ENCODE results near the gene TSEN54.

Gene TSEN54

DNA sequence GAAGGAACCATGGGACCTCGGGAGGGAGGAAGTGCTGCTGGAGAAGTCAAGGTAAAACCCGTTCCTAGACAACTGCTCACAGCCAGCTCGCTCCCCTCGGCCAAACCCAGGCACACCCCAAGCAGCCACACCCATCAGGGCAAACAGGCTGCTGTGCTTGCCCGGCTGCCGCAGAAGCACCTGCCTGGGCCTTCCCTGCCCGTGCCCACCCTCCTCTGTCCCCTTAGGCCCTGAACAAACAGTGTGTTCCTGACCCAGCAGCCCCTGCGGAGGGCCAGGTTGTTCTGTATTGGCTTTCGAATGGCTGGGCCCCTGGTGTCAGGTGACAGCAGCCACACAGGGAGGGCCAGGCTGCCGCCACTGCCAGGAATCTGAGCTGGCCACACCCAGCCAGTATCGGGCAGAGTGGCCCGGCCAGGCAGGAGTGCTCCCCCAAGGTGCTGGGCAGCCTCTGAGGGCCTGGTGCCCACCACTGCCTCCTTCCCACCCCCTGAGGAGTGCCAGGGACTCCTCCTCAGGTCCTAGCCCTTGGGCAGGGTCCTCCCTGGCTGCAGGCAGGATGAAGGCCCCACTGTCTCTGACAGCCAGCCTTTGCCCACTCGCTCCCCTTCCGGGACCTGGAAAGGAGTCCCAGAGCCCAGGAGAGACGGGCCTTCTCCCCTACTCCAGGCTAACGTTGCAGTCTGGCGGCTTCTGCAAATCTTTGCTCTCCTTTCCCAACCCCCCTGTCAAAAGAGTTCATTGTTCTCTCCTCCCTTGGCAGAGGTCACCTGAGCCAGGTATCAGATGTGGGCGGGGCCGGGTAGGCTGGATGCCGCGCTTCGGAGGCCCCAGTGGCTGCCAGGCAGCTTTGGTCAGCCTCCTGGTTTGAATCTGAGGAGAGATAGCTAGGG is 33.2 kb downstream of the TSEN54 start:
- DNase-seq: no peak

DNA sequence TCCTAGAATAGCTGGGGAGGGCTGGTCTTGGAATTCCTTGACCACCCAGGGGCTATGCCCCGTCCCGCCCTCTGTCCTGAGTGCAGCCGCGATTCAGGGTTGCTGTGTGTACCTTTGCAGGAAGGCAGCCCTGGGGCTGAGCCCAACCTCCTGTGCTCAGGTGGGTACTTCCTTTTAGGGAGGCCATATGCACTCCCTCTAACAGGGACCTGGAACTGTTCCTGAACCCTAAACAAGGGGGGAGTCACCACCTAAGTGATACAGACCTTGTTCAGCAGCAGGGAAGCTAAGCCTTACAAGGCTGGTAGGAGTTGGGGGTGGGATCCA is 33.8 kb downstream of the TSEN54 start:
- no peak for DNase-seq

DNA sequence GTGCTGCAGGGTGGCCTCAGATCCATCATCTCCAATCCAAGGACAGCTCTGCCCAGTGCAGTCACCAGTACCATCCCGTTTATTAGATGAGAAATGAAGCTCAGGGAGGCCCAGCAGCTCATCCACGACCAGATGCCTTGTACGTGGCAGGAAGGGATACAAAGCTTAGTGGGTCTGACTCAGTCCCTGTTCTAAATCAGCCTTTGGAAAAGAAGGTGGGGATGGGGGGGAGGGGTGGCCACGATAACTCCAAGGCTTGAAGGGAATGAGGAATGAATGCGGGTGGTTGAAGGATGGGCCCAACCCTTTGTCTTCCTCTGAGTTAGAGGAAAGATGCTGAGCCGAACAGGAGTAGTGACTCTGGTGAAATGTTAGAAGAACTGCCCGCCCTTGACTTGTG is 34.9 kb downstream of the TSEN54 start:
- DNase-seq: peak; percentile 22

DNA sequence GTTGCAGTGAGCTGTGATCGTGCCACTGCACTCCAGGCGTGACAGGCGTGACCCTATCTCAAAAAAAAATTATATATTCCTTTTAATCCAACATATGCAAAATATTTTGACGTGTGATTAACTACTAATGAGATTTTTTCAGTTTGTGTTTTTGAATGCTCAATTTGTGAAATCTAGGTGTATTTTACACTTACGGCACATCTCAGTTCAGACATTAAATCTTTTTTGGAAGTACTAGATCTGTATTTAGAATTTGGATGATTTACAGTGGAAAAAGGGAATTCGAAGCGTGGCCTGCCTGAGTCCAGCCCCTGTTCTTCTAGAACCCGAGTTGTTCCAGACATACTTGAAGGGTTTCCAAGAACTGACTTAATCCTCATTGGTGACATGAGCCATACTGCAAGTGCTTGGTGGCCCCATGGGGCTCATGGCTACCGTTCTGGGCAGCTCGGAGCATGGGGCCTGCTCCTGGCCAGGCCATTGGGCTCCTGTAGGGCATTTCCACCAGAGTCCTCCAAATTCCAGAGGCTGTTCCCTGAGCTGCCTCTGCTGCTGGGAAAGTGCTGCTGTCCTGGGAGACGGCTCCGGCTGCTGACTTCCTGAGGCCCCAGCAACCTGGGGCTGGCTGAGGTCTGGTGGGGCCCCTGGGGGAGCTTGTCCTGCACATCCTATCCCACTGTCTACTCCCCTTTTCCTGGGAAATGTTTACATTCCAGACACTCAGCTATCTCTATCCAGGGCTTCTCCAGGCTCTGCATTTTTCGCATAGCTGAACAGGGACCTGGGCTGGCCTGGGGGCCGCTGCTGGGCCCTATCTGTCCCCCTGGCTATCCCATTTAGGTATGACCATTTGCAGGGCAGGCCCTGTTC is 36.3 kb downstream of the TSEN54 start:
- DNase-seq: peak; percentile 62

DNA sequence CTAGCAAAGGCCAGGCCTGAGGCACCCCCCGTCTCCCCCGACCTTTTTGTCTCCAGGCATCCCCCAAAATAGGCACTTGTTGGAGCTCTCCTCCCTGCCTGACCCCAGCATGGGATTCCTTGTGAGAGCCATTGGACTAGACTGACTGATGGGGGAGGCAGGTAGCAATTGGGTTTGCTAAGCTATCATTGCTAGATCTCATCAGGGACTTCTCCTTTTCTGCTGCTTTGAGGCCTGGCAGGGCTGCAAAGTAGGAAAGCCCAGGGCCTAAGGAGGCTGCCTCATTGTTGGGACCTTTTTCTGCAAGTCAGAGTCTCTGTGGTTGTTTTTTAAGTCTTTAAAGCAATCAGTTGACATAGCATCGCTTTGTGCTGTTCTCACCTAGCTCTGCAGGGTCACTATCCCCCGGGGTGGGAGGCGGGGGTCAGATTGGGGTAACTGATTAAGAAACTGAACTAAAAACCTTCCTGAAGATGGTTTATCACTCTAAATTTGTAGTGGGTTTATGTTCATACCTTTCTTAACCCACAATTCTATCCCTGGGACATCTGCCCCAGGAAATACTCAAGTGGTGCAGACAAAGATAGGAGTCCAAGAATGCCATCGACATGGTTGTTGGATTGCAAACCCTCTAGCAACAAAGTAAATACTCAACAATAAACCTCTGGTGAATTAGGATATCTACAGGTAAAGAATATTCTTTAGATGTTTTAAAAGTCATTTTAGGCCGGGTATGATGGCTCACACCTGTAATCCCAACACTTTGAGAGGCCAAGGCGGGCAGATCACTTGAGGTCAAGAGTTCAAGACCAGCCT is 37.2 kb downstream of the TSEN54 start:
- no peak for DNase-seq

DNA sequence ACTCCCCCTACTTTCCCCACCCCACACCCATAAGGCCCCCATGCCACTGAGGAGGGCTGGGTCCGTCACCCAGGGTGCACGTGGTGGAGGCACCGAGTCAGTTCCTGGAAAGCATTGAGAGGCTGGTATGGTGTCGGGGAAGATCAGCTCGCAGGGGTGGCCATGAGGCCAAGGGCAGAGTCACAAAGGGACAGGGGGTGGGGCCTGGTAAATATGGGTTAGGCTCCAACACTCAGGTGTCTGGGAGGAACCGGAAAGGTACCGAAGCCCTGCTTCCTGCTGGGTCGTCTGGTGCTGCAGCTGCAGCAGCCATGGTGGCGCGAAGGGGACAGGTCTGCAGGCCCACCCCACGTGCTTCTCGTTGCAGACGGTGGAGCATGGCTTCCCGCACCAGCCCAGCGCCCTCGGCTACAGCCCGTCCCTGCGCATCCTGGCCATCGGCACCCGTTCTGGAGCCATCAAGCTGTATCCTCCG is 39.4 kb downstream of the TSEN54 start:
- no peak for DNase-seq

DNA sequence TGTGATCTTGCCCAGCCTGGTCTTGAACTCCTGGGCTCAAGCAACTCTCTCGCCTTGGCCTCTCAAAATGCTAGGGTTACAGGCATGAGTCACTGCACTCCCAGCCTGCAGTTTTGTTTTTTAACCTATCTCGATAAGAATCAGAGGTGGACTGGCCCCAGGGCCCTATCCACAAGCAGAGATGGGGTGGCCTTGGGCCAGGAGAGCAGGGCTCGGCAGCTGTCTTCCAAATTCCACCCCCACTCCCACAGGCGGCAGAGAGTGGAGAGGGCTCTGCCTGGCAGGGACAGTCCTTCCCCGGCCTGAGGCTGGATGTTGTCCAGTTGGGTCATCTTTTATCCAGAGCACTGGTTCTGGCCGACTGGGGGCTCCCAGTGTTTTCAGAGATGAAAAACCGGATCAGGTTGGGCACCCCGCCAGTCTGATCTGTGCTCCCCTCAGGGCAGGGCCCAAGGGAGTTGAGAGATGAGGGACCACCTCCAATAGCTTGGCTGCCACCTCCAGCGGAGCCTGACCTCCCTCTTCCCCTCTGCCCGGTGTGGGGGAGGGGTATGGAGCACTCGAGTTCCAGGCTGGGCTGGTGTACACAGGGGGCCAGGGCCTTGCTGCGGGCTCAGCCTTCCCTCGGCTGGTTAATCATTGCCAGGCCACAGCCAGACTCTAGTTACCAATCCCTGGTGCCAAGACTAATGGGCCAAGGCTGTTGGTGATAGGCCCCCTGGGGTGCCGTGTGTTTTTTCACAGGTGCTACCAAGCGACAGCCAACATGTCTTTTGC is 40.9 kb downstream of the TSEN54 start:
- DNase-seq: peak; percentile 20

DNA sequence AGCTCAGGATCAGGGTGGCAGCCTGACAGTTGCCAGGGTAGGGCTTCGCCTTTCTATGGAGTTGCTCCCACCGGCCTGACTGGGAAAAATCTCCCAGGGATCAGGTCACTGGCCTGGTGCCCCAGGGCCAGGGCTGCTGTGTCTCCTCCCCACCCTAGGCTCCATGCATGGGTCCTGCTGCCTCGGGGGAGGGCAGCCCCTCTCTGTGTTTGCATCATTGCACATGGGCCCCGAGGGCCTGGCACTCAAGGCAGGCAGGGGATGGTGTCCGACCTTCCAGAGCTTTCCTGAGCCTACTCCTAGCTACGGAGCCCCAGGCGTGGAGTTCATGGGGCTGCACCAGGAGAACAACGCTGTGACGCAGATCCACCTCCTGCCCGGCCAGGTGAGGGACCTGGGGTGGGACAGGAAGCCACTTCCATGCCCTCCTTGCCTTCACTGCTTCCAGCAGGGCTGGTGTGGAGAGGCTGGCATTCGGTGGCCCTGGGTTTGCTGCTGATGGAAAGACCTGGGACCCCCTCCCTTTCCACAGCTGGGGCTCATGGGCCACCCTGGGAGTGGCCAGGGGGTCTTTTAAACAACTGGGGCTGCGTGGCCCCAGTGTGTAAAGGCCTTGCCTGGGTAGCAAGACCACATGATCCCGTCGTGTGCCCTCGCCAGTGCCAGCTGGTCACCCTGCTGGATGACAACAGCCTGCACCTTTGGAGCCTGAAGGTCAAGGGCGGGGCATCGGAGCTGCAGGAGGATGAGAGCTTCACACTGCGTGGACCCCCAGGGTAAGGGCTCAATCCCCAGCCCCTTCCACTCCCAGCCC is 41.7 kb downstream of the TSEN54 start:
- no peak for DNase-seq

DNA sequence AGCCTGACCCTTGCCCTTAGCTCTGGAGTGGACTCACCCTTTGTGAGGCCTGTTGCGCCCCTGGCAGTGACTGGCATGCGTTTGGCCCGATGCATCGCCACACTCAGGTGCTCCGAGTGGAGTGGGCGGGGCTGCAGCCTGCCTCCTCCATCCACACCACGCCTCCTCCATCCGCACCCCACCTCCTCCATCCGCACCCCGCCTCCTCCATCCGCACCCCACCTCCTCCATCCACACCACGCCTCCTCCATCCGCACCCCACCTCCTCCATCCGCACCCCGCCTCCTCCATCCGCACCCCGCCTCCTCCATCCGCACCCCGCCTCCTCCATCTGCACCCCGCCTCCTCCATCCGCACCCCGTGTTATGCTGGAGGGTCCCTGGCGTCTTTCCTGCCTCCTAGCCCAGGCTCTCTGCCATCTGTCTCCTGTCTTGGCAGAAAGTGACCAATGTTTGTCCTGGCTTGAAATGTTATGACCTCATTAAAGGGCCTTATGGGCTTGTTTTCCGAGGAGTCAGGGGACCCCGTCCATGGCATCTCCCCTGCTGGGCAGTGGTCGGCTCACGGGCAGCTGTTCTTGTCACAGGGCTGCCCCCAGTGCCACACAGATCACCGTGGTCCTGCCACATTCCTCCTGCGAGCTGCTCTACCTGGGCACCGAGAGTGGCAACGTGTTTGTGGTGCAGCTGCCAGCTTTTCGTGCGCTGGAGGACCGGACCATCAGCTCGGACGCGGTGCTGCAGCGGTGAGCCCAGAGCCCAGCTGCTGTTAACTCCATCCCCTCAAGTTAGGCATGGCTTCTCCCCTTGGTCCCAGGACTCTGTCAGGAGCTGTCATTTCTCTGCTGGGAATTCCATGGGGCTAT is 42.6 kb downstream of the TSEN54 start:
- no peak for DNase-seq

DNA sequence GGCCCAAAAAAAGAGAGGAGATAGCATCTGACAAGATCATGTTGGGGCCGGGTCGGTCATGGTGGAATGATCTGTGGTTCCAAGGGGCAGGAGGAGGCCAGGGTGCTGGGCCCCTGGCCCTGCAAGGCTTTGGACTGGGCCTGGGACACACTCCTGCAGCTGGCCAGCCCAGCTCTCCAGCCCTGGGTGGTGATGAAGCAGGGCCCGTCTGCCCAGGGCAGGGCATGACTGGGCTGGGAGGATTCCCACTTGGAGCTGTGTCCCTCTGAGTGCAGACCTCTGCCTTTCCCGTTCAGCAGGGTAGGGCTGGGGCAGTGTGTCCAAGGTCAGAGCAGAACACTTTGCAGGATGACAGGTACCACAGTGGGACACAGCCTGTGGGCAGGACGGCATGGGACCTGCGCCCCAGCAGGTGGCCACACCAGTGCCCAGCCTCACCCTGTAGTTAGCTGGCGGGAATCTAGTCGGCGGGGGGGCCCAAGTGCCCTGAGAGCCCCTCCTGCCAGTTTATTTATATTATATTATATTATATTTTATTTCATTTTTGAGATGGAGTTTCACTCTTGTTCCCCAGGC is 43.7 kb downstream of the TSEN54 start:
- DNase-seq: no peak

DNA sequence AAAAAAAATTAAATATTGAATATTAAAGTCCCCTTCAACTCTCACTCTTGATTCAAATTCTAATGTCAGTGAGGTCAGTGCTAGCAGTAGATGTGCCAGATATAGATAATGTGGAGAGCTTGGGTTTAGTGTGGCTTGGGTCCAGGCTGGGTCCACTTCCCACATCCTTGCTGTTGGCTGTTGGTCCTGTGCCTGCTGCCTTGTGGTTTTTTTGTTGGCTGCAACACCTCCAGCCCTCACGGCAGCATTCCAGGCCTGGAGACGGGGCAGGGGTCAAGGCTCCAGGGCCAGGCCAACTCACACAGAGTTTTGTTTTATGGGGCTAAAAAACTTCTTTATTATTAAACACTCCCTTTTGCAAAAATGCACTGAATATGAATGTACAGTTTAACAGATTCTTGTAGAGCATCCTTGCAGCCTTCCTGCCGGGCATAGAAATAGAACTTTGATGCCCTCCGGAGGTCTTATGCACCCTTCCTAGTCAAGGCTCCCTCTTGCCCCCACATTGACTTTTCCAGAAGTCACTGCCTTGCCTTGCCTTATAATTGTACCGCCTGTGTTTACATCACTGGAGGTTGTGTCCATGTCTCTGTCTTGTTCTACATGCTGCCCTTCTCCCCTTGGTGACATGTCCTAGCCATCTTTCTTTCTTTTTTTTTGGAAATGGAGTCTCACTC is 45.7 kb downstream of the TSEN54 start:
- peak; percentile 25 for DNase-seq

DNA sequence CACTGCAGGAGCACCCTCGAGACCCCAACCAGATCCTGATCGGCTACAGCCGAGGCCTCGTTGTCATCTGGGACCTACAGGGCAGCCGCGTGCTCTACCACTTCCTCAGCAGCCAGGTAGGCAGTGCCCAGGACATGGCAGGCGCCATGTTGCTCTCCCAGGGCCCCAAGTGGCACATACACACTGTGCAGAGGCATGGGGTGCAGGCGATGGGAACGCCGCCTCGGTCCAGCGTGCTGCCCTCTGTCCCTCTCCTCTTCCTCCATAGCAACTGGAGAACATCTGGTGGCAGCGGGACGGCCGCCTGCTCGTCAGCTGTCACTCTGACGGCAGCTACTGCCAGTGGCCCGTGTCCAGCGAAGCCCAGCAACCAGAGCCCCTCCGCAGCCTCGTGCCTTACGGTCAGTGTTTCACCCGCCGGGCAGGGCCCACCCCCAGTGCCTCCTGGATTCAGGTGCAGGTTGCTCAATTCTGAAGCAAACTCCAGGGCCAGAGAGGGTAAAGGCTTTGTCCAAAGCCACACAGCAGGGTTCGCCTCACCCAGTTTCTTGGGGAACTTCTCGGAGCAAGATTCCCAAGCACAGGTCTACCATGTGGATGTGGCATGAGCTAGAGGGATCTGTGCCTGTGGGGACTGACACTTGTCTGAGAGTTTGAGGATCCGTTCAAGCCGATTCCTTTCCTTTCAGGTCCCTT is 46.9 kb downstream of the TSEN54 start:
- no peak for DNase-seq

DNA sequence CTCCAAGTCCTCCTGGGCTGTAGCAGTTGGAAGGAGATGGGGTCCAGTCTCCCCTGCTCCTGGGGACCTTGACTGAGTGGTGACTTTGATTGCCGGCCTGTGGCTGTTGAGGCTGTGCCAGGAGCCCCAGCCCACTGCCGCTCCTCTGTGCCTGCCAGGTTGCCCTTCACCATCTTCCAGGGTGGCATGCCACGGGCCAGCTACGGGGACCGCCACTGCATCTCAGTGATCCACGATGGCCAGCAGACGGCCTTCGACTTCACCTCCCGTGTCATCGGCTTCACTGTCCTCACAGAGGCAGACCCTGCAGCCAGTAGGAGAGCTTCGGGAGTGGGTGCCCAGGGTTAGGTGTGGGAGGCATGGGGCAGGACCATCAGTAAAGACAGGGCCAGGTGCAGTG is 47.9 kb downstream of the TSEN54 start:
- DNase-seq: no peak

DNA sequence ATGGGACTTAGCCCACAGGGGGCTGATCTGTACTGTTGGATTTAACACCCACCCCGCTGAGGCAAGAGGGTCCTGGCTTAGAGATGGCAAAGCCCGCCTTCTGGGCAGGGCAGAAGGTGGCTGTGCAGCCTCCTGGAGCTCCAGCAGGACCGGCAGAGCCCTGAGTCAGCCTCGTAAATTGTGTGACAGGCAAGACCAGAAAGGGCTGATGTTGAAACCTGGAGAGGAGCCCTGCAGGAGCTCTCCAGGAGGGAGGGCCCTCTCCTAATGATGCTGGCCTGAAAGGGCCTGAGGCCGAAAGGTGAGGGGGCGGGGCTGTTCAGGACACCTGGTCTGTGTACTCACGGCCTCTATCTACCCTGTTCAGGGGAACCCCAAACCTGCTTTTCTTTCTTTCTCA is 48.7 kb downstream of the TSEN54 start:
- DNase-seq: no peak

DNA sequence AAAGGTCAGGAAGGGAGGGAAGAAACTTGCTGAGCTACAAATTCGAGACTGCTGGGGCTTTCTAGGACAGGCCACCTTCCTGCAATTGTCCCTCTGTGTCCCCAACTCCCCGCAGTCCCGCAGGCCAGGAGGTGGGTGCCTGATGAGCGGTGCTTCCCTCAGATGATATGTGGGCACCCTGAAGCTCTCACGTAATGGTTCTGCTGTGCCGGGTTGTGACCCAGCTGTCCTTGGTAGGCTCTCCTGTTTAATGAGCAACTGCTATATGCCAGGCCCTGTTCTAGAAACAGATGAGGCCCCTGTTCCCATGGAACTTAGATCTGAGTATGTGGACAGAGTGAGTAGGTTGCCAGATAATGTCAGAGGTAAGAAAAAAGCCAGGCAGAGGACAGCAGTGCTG is 49.3 kb downstream of the TSEN54 start:
- no peak for DNase-seq

DNA sequence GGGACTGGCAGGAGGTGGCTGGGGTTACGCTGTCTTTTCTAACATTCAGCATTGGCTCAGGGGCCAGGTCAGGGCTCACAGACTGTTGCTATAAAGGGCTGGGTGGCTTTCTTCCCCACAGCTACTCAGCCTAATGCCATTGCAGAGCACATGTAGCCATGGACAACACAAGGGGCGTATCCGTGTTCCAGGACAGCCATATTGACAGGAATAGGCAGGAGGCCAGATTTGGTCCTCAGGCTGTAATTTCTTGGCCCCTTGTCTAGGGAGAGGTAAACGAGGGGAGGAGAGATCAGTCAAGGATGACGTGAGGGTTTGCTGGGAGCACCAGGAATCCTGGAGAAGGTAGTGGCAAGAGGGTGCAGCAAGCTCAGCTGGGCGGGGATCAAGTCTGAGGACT is 50.1 kb downstream of the TSEN54 start:
- no peak for DNase-seq

DNA sequence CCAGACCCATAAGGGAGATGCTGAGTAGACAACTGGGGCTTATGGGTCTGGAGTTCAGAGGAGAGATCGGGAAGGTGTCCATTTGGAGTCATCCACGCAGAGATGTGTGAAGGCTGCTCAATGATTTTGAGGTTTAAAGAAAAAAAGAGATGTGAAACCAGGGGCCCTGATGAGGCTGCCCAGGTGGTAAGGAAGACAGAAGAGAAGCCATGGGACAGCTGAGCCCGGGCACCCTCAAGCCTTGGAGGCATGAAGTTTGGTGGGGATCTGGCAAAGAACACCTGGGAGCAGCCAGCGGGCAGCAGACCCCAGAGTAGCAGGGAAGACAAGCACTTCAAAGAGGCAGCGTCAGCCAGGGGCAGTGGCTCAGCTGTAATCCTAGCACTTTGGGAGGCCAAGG is 50.5 kb downstream of the TSEN54 start:
- no peak for DNase-seq

DNA sequence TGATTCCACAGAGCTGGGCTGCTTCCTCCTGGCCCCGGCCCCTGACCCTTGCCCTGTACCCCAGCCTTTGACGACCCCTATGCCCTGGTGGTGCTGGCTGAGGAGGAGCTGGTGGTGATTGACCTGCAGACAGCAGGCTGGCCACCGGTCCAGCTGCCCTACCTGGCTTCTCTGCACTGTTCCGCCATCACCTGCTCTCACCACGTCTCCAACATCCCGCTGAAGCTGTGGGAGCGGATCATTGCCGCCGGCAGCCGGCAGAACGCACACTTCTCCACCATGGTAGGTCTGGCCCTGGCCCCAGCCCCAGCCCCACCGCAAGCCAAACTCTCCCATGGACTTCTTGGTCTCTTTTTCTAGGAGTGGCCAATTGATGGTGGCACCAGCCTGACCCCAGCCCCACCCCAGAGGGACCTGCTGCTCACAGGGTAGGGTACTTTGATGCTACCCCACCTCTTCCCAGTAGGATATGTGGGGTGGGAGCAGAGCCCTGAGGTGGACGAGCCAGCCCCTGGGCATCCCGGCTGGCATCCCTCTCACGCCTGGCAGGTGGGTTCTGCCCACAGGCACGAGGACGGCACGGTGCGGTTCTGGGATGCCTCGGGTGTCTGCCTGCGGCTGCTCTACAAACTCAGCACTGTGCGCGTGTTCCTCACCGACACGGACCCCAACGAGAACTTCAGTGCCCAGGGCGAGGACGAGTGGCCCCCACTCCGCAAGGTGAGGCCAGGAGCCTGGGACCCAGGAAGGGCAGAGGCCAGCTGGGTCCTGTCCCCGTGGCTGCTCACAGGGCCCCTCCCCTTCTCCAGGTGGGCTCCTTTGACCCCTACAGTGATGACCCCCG is 52.3 kb downstream of the TSEN54 start:
- no peak for DNase-seq

All from fibroblast of upper back skin (primary cell).